ENCODE results near the gene CCDC197. TPM values are rescaled to one million over a fixed set of nuclear protein-coding genes. Genes with fewer than 3 reads are reported as not detected.

CCDC197 gene
- total RNA-seq, 4 donors from 2014 or later: not detected

GRCh38 chr14:94026889-94027469, 29.9 kb downstream of the CCDC197 start:
- no peak for TF ChIP-seq CTCF (IDR thresholded peaks at IDR 0.05; ENCODE audit: low read depth)

DNA sequence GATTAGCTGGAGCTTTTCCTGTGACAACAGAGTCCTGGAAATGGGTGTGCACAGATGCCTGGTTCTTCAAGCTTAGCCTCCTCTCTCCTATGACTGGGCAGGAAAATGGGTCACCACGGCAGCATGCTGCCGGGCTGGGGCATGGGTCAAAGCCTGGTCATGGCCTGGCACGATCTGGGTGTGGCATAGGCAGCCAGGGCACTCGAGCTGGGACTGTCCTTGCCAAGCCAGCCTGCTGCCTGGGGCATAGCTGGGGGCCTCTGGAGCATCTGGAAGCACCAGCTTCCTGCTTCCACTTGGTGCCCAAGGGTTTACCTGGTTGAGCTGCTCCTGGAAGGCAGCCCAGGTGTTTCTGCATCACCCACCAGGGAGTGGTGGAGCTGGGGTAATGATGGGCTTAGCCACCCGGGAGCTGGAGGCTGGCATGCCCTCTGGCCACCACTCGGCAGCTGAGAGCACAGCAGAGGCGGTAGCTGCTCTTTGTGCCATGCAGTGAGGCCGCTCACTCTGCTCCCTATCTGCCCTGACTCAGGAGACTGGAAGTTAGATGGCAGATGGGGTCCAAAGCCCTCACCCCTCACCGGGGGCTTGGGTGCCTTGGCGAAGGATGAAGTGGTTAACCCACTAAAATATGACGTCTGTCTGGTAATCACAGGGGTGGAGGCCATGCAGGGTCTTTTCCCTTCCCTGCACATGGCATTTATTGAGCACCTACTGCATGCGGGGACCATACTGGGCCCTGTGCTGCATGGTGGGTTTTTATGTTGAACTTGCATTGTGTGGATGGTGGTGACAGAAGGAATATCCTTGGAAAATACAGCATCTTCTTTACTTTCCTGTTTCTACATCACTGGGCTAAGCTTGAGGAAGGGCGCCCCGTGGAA, 30.7 kb downstream of the CCDC197 start:
- no peak for TF ChIP-seq CTCF (IDR thresholded peaks at IDR 0.05; ENCODE audit: low read depth)

DNA sequence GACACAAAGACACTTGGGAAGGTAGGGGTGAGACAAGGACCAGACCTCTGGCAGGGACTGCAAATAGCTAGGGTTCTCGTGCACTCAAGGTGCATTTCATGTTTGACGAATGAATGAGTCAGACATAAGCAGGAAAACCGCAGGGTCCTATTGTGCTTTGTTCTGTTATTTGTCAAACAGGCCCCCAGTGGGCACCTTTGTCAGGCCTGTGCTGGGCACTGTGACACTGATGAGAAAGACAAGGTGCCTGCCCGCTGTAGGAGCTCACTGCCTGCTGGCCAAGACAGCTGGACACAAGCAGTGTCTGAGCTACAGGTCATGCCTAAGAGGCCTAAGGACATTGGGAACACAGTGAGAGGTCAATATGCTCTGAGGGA, 31.3 kb downstream of the CCDC197 start:
- no peak for TF ChIP-seq CTCF (IDR thresholded peaks at IDR 0.05; ENCODE audit: low read depth)

- TF ChIP-seq CTCF (IDR thresholded peaks at IDR 0.05; ENCODE audit: low read depth): no peak
These were observed 32.2 kb downstream of the CCDC197 start for GRCh38 chr14:94029265-94029664.

DNA sequence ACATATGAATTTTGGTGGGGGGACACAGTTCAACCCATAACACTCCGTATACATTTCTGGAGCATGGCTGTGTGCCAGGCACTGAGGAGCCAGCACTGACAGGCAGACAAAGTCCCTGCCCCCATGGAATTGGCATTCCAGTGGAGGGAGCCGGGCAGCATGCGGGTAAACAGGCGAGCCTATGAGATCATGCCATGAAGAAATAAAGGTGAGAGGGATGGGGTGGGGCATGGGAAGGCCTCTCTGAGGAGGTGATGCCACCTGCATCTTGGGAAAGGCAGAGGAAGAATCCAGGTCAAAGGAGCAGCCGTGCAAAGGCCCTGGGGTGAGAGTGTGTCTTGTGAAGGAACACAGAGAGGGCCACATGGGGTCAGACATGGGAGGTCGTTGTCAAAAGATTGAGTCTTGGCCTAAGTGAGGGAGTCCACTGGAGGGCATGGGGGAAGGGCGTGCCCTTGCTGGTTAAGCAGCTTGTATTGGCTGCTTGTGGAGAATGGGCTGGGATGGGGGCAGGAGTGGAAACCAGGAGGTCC, 32.6 kb downstream of the CCDC197 start:
- no peak for TF ChIP-seq CTCF (IDR thresholded peaks at IDR 0.05; ENCODE audit: low read depth)

- TF ChIP-seq CTCF (IDR thresholded peaks at IDR 0.05; ENCODE audit: low read depth): no peak
These were observed 33.5 kb downstream of the CCDC197 start for GRCh38 chr14:94030571-94030970.

DNA sequence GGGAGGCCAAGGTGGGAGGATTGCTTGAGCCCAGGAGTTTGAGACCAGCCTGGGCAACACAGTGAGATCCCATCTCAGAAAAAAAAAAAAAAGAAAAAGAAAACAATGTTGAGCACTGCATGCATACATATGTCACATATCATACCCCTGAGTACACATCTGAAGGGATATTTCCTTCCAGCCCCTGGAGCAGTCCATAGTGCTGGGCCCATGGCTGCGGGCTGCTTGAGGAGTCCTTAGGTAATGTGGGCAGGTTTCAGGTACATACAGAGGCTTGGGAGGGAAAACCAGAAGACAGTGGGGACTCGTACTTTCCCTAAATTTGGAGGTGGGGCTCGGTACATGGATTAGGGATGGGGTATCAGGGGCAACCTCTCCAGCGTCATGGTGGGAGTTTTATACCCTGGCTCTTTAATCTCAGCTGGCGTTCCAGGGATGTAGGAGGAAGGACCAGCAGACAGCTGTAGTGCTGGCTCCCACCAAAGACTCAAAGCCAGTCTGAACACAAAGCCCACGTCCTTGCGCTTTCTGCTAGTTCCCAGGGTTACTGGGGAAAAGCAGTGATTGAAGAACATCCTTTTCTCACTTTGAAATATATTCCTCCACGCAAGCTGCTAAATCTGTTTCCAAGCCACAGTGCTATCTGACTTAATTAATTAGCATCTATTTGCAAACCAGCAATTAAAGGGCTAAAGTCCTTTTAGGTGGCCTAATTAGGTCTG, 34.2 kb downstream of the CCDC197 start:
- TF ChIP-seq CTCF (IDR thresholded peaks at IDR 0.05; ENCODE audit: low read depth): no peak
